IMR-90 (cell line): ENCODE results near the gene MARS2. TPM values are rescaled to one million over a fixed set of nuclear protein-coding genes. Genes with fewer than 3 reads are reported as not detected.
"Not testable (repeated sequence)": the region's sequence is repeated elsewhere in the genome, so short reads cannot be mapped to it uniquely, and the experiment has no call there.

Source experiments
- ATAC-seq: fragments of 200-7000 bp; cut with Tn5 transposase; 2 replicates; pipeline ENCODE4 v1.9.1; 2020; ENCODE audit warnings: low read depth, mild to moderate bottlenecking, moderate library complexity
- BruUV-seq: library from RNA; stranded (reverse); fragments of 400-500 nt; replicated peaks from 2 replicates; lab custom pipeline; 2021; lab: Mats Ljungman, UMichigan
- CTCF ChIA-PET: fragments of 300-600 bp; formaldehyde crosslinking; extraction: SDS; loops from one replicate; lab custom pipeline; 2021; ENCODE audit warnings: antibody characterized with exemption; lab: Yijun Ruan, JAX
- POLR2A ChIA-PET: fragments of 300-600 bp; sonication (Branson Sonifier 250); formaldehyde crosslinking; loops from one replicate; lab custom pipeline; 2022; ENCODE audit warnings: antibody characterized with exemption; ENCODE audit not compliant: unreplicated experiment; lab: Charles Lee
- DNase-seq: peaks from one replicate; pipeline ENCODE4 v3.0.0; 2013
- H2AFZ ChIP-seq: replicated peaks from 2 replicates; pipeline ENCODE3; 2013; ENCODE audit warnings: low read length, mild to moderate bottlenecking; ENCODE audit not compliant: poor library complexity
- H2AK5ac ChIP-seq: 2 replicates; pipeline ENCODE4 v1.6.1; 2013; ENCODE audit warnings: low read depth, low read length, inconsistent platforms
- H2AK9ac ChIP-seq: replicated peaks from 2 replicates; pipeline ENCODE3; 2013; ENCODE audit warnings: mild to moderate bottlenecking, low read depth, low read length, moderate library complexity; ENCODE audit not compliant: poor library complexity
- H2BK120ac ChIP-seq: 2 replicates; pipeline ENCODE4 v1.6.1; 2013; ENCODE audit warnings: low read depth, low read length, inconsistent platforms
- H2BK15ac ChIP-seq: 3 replicates; pipeline ENCODE4 v1.6.1; 2013; ENCODE audit warnings: low read depth, low read length, inconsistent platforms
- H2BK20ac ChIP-seq: 2 replicates; pipeline ENCODE4 v1.6.1; 2013; ENCODE audit warnings: low read depth, mild to moderate bottlenecking, inconsistent platforms, low read length, moderate library complexity
- H2BK5ac ChIP-seq: 2 replicates; pipeline ENCODE4 v1.6.1; 2013; ENCODE audit warnings: mild to moderate bottlenecking, low read depth, low read length, inconsistent platforms; ENCODE audit not compliant: poor library complexity, severe bottlenecking
- H3K14ac ChIP-seq: replicated peaks from 2 replicates; pipeline ENCODE4 v1.6.1; 2013; ENCODE audit warnings: low read depth, low read length, inconsistent platforms
- H3K18ac ChIP-seq: 2 replicates; pipeline ENCODE4 v1.6.1; 2013; ENCODE audit warnings: low read depth, low read length, control low read depth
- H3K23ac ChIP-seq: 2 replicates; pipeline ENCODE4 v1.6.1; 2013; ENCODE audit warnings: low read depth, low read length, inconsistent platforms
- H3K27ac ChIP-seq: 2 replicates; pipeline ENCODE4 v1.5.1; 2013; ENCODE audit warnings: mild to moderate bottlenecking, control low read depth, low read length; ENCODE audit not compliant: insufficient read depth
- H3K27me3 ChIP-seq: 2 replicates; pipeline ENCODE4 v1.6.1; 2013; ENCODE audit warnings: low read length; ENCODE audit not compliant: control insufficient read depth, insufficient read depth
- H3K36me3 ChIP-seq: 2 replicates; pipeline ENCODE4 v1.6.1; 2013; ENCODE audit warnings: low read length, mixed read lengths; ENCODE audit not compliant: control insufficient read depth, insufficient read depth
- H3K4ac ChIP-seq: 2 replicates; pipeline ENCODE4 v1.6.1; 2013; ENCODE audit warnings: low read depth, low read length, inconsistent platforms
- H3K4me1 ChIP-seq: 2 replicates; pipeline ENCODE4 v1.6.1; 2013; ENCODE audit warnings: low read length, mixed read lengths; ENCODE audit not compliant: control insufficient read depth, insufficient read depth
- H3K4me2 ChIP-seq: 2 replicates; pipeline ENCODE4 v1.6.1; 2013; ENCODE audit warnings: low read depth, mild to moderate bottlenecking, control low read depth, low read length, moderate library complexity
- H3K4me3 ChIP-seq: 2 replicates; pipeline ENCODE4 v1.5.1; 2013; ENCODE audit warnings: low read depth, mild to moderate bottlenecking, control low read depth, low read length, moderate library complexity; ENCODE audit not compliant: insufficient read depth
- H3K56ac ChIP-seq: 2 replicates; pipeline ENCODE4 v1.6.1; 2013; ENCODE audit warnings: low read length, inconsistent platforms; ENCODE audit not compliant: insufficient read depth; ENCODE audit errors: extremely low read depth
- H3K79me1 ChIP-seq, 2 experiments: 2 replicates each; pipeline ENCODE4 v1.6.1; 2013; ENCODE audit warnings: low read length in 2 of 2, inconsistent platforms in 1 of 2, low read depth in 1 of 2
- H3K9ac ChIP-seq: 2 replicates; pipeline ENCODE4 v1.6.1; 2013; ENCODE audit warnings: low read depth, low read length, control low read depth
- H3K9me1 ChIP-seq: 2 replicates; pipeline ENCODE4 v1.6.1; 2013; ENCODE audit warnings: low read length, inconsistent platforms; ENCODE audit not compliant: insufficient read depth
- H3K9me3 ChIP-seq: 2 replicates; pipeline ENCODE4 v1.6.1; 2013; ENCODE audit warnings: low read length; ENCODE audit not compliant: control insufficient read depth, insufficient read depth
- H4K20me1 ChIP-seq: 2 replicates; pipeline ENCODE4 v1.6.1; 2013; ENCODE audit warnings: low read length, inconsistent platforms; ENCODE audit not compliant: insufficient read depth
- H4K5ac ChIP-seq: 2 replicates; pipeline ENCODE4 v1.6.1; 2013; ENCODE audit warnings: mild to moderate bottlenecking, low read depth, low read length, control low read depth
- H4K8ac ChIP-seq, 2 experiments: 2 replicates each; pipeline ENCODE4 v1.6.1; 2013; ENCODE audit warnings: low read depth in 2 of 2, low read length in 2 of 2, control low read depth in 1 of 2, inconsistent platforms in 1 of 2
- H4K91ac ChIP-seq: 2 replicates; pipeline ENCODE4 v1.6.1; 2013; ENCODE audit warnings: low read depth, low read length, inconsistent platforms; ENCODE audit not compliant: insufficient read depth
- MAFK ChIP-seq: IDR thresholded peaks from 2 replicates; pipeline ENCODE4 v1.6.1; 2012; ENCODE audit warnings: low read depth, low read length, improper control_type of control experiment
- dilution Hi-C: fragments of 300-500 bp; cut with HindIII; formaldehyde crosslinking; loops from one replicate; pipeline ENCODE4 v1.14.3; 2018; ENCODE audit warnings: low sequenced_read_pairs; ENCODE audit not compliant: unreplicated experiment
- in situ Hi-C: fragments of 300-500 bp; cut with MboI; formaldehyde crosslinking; loops from 3 replicates; pipeline ENCODE4 v1.14.3; 2019; ENCODE audit warnings: low sequenced_read_pairs, inconsistent platforms, mixed read lengths
- intact Hi-C: fragments of 100-400 bp; cut with micrococcal nuclease; formaldehyde crosslinking; loops from 2 replicates; pipeline ENCODE4 v1.10.0; 2022
- polyA plus RNA-seq, 3 experiments: library from polyadenylated mRNA; depleted of rRNA; stranded (reverse); fragments of >200 nt; gene quantifications; 2 replicates each; pipeline ENCODE4 v1.2.3, GENCODE V29; 2012; ENCODE audit warnings: low replicate concordance in 1 of 3
- total RNA-seq: library from RNA; depleted of rRNA; stranded (reverse); fragments of >200 nt; gene quantifications from 2 replicates; pipeline ENCODE4 v1.2.3, GENCODE V29; 2012

MARS2 gene
- total and polyA plus RNA-seq, 2 of the 4 experiments (the other 2 are of a cell fraction): 3.4 to 3.8 TPM

- H2BK15ac ChIP-seq, H3K27me3 ChIP-seq, H3K9ac ChIP-seq, DNase-seq, H3K4me1 ChIP-seq, BruUV-seq, ATAC-seq, dilution Hi-C loops, H3K9me3 ChIP-seq, H4K8ac ChIP-seq, H2AK5ac ChIP-seq, H2BK20ac ChIP-seq, H2AK9ac ChIP-seq, CTCF ChIA-PET, H3K4me2 ChIP-seq, H3K36me3 ChIP-seq, H4K20me1 ChIP-seq, H3K9me1 ChIP-seq, H3K18ac ChIP-seq, H3K56ac ChIP-seq, H2AFZ ChIP-seq, H4K91ac ChIP-seq, POLR2A ChIA-PET, H4K5ac ChIP-seq, H3K27ac ChIP-seq, H3K79me1 ChIP-seq, H2BK5ac ChIP-seq, H3K23ac ChIP-seq, H3K14ac ChIP-seq, H2BK120ac ChIP-seq, H3K4ac ChIP-seq, H3K4me3 ChIP-seq: not testable (repeated sequence)
- peak; percentile 11; the same call in 1 of the 2 replicates for TF ChIP-seq MAFK
- intact Hi-C loops: loop anchor here (10.0 kb wide), 2 partner anchors 265 to 575 kb away; partner anchors contain the start of gene SF3B1
- in situ Hi-C loops: loop anchor here (10.0 kb wide), 1 partner anchor 185 kb away; the partner anchor contains the start of gene MOB4
Measured at GRCh38 chr2:197699724-197700123, 5.4 kb upstream of the MARS2 start.
